Measurements from ENCODE around the gene ASB10.

The ASB10 gene

GRCh38 chr7:151173386-151174245, 13.4 kb downstream of the ASB10 start:
- Histone ChIP-seq H3K27ac (ENCODE audit: low read length) (no peak overlapping the region), H3K79me2 (ENCODE audit: low read length) (no peaks in the 10 kb centered on the region), H3K36me3 (replicated peaks; ENCODE audit: low read depth, low read length) (no peaks in the 10 kb centered on the region), H3K4me2 (ENCODE audit: low read length) (no peak overlapping the region), H3K27me3 (ENCODE audit: low read depth, low read length) (peaks cover 61% of the 10 kb centered on the region), H3K4me1 (ENCODE audit: low read length) (peaks cover 7% of the 10 kb centered on the region), H3K4me3 (ENCODE audit: low read length) (no peak overlapping the region), H3K9ac (ENCODE audit: low read length) (no peak overlapping the region), H2AFZ (ENCODE audit: low read depth, low read length) (no peak overlapping the region), H3K9me3 (ENCODE audit: insufficient read depth, low read length) (no peaks in the 10 kb centered on the region), H4K20me1 (ENCODE audit: insufficient read depth, low read length) (peaks cover under 1% of the 10 kb centered on the region; the same call in 1 of the 2 replicates)
- no peak for TF ChIP-seq EZH2phosphoT487 (IDR thresholded peaks at IDR 0.05; ENCODE audit: low read depth)
- TF ChIP-seq CTCF (IDR thresholded peaks at IDR 0.05; ENCODE audit: low read depth, low read length), result no peak

GRCh38 chr7:151172273-151173141, 14.5 kb downstream of the ASB10 start:
- Histone ChIP-seq H3K4me3 (ENCODE audit: low read length) (no peak overlapping the region), H3K27me3 (ENCODE audit: low read depth, low read length) (peaks cover 64% of the 10 kb centered on the region)

GRCh38 chr7:151168787-151169162, 18.3 kb downstream of the ASB10 start:
- no peak overlapping the region for H3K9ac ChIP-seq (ENCODE audit: low read length)
- peaks cover 7% of the 10 kb centered on the region for H3K4me1 ChIP-seq (ENCODE audit: low read length)
- no peak for TF ChIP-seq CTCF (IDR thresholded peaks at IDR 0.05; ENCODE audit: low read depth, low read length)
- TF ChIP-seq EZH2phosphoT487 (IDR thresholded peaks at IDR 0.05; ENCODE audit: low read depth), result no peak
- no peak overlapping the region for H3K4me3 ChIP-seq (ENCODE audit: low read length)
- no peak overlapping the region for H2AFZ ChIP-seq (ENCODE audit: low read depth, low read length)
- H3K4me2 ChIP-seq (ENCODE audit: low read length), result no peak overlapping the region
- no peaks in the 10 kb centered on the region for H3K9me3 ChIP-seq (ENCODE audit: insufficient read depth, low read length)
- no peaks in the 10 kb centered on the region for H3K36me3 ChIP-seq (replicated peaks; ENCODE audit: low read depth, low read length)
- no peak overlapping the region for H3K27ac ChIP-seq (ENCODE audit: low read length)
- H3K79me2 ChIP-seq (ENCODE audit: low read length), result no peaks in the 10 kb centered on the region
- no peaks in the 10 kb centered on the region for H4K20me1 ChIP-seq (ENCODE audit: insufficient read depth, low read length)
- H3K27me3 ChIP-seq (ENCODE audit: low read depth, low read length), result peaks cover 66% of the 10 kb centered on the region

More at GRCh38 chr7:151172273-151173141, 14.5 kb downstream of the ASB10 start:
- peaks cover 7% of the 10 kb centered on the region for H3K4me1 ChIP-seq (ENCODE audit: low read length)
- no peak overlapping the region for H3K27ac ChIP-seq (ENCODE audit: low read length)
- no peaks in the 10 kb centered on the region for H3K36me3 ChIP-seq (replicated peaks; ENCODE audit: low read depth, low read length)
- TF ChIP-seq EZH2phosphoT487 (IDR thresholded peaks at IDR 0.05; ENCODE audit: low read depth), result no peak
- TF ChIP-seq CTCF (IDR thresholded peaks at IDR 0.05; ENCODE audit: low read depth, low read length), result peak; percentile 100
- H3K4me2 ChIP-seq (ENCODE audit: low read length), result peak overlapping the region; percentile 27
- no peaks in the 10 kb centered on the region; the same call in 1 of the 2 replicates for H4K20me1 ChIP-seq (ENCODE audit: insufficient read depth, low read length)
- H3K79me2 ChIP-seq (ENCODE audit: low read length), result no peaks in the 10 kb centered on the region
- no peaks in the 10 kb centered on the region for H3K9me3 ChIP-seq (ENCODE audit: insufficient read depth, low read length)
- no peak overlapping the region for H3K9ac ChIP-seq (ENCODE audit: low read length)
- H2AFZ ChIP-seq (ENCODE audit: low read depth, low read length), result no peak overlapping the region

All from OCI-LY3 (cell line).